Epithelial cell of prostate (primary cell): ENCODE data around the gene TBATA.

Experiments
- DNase-seq: peaks from one replicate; pipeline ENCODE4 v3.0.0-alpha.2; 2011; ENCODE audit warnings: low read depth, low spot score
- H3K27ac ChIP-seq: fragments of 450-650 bp; 2 replicates; pipeline ENCODE4 v1.5.1; 2017; ENCODE audit warnings: mild to moderate bottlenecking

TBATA gene

GRCh38 chr10:70765794-70766594, 19.2 kb downstream of the TBATA start:
- no peak overlapping the region for H3K27ac ChIP-seq
- no peak for DNase-seq

GRCh38 chr10:70763567-70763966, 21.6 kb downstream of the TBATA start:
- no peak for DNase-seq
- H3K27ac ChIP-seq = no peak overlapping the region

- H3K27ac ChIP-seq = no peak overlapping the region
- no peak for DNase-seq
These were observed 22.6 kb downstream of the TBATA start for GRCh38 chr10:70762441-70763175.

GRCh38 chr10:70761727-70762350, 23.3 kb downstream of the TBATA start:
- DNase-seq = no peak
- H3K27ac ChIP-seq = no peak overlapping the region

- DNase-seq = no peak
- no peak overlapping the region for H3K27ac ChIP-seq
These were observed 24.1 kb downstream of the TBATA start for GRCh38 chr10:70761031-70761601.

GRCh38 chr10:70760271-70760787, 24.8 kb downstream of the TBATA start:
- H3K27ac ChIP-seq = no peak overlapping the region
- no peak for DNase-seq

GRCh38 chr10:70759781-70760180, 25.4 kb downstream of the TBATA start:
- no peak overlapping the region for H3K27ac ChIP-seq
- no peak for DNase-seq

- DNase-seq = no peak
- H3K27ac ChIP-seq = no peak overlapping the region
These were observed 26.2 kb downstream of the TBATA start for GRCh38 chr10:70758757-70759514.

GRCh38 chr10:70757856-70758255, 27.3 kb downstream of the TBATA start:
- DNase-seq = no peak

GRCh38 chr10:70756700-70757360, 28.3 kb downstream of the TBATA start:
- DNase-seq = no peak
- H3K27ac ChIP-seq = no peak overlapping the region

More at GRCh38 chr10:70757856-70758255, 27.3 kb downstream of the TBATA start:
- no peak overlapping the region for H3K27ac ChIP-seq

GRCh38 chr10:70753841-70754621, 31.1 kb downstream of the TBATA start:
- DNase-seq = no peak
- H3K27ac ChIP-seq = no peak overlapping the region

GRCh38 chr10:70753026-70753663, 32.0 kb downstream of the TBATA start:
- no peak for DNase-seq
- no peak overlapping the region for H3K27ac ChIP-seq

- DNase-seq = no peak
- H3K27ac ChIP-seq = no peak overlapping the region
These were observed 32.6 kb downstream of the TBATA start for GRCh38 chr10:70752571-70752970.

GRCh38 chr10:70751991-70752390, 33.2 kb downstream of the TBATA start:
- no peak for DNase-seq
- H3K27ac ChIP-seq = no peak overlapping the region

- DNase-seq = no peak
- no peak overlapping the region for H3K27ac ChIP-seq
These were observed 33.8 kb downstream of the TBATA start for GRCh38 chr10:70751356-70751755.

- no peak overlapping the region for H3K27ac ChIP-seq
- DNase-seq = no peak
These were observed 34.9 kb downstream of the TBATA start for GRCh38 chr10:70750156-70750703.

- DNase-seq = no peak
- no peak overlapping the region for H3K27ac ChIP-seq
These were observed 35.4 kb downstream of the TBATA start for GRCh38 chr10:70749756-70750155.
